Measurements from ENCODE around the gene SMARCE1. TPM values are rescaled to one million over a fixed set of nuclear protein-coding genes. Genes with fewer than 3 reads are reported as not detected.

The SMARCE1 gene
- total RNA-seq, 2 experiments from 2014 or later, result 110 to 117 TPM

GRCh38 chr17:40666331-40666730 is 18.7 kb upstream of the SMARCE1 start:
- H3K9me3 Mint-ChIP-seq, result no peaks in the 10 kb centered on the region
- POLR2A ChIA-PET, result no interaction called here
- CTCF ChIA-PET, result interaction anchor here (1.1 to 1.3 kb wide), 3 partner anchors 20 to 47 kb away, joined by 3 to 4 read pairs (median 3); no protein-coding TSS in a partner anchor
- no peaks in the 10 kb centered on the region for H3K36me3 Mint-ChIP-seq (ENCODE audit: low read depth)
- no peak for DNase-seq
- peaks cover 41% of the 10 kb centered on the region for H3K27me3 Mint-ChIP-seq
- peaks cover 5% of the 10 kb centered on the region for H3K4me1 Mint-ChIP-seq
- H3K27ac Mint-ChIP-seq, result no peak overlapping the region
- H3K4me3 Mint-ChIP-seq, result no peak overlapping the region

DNA sequence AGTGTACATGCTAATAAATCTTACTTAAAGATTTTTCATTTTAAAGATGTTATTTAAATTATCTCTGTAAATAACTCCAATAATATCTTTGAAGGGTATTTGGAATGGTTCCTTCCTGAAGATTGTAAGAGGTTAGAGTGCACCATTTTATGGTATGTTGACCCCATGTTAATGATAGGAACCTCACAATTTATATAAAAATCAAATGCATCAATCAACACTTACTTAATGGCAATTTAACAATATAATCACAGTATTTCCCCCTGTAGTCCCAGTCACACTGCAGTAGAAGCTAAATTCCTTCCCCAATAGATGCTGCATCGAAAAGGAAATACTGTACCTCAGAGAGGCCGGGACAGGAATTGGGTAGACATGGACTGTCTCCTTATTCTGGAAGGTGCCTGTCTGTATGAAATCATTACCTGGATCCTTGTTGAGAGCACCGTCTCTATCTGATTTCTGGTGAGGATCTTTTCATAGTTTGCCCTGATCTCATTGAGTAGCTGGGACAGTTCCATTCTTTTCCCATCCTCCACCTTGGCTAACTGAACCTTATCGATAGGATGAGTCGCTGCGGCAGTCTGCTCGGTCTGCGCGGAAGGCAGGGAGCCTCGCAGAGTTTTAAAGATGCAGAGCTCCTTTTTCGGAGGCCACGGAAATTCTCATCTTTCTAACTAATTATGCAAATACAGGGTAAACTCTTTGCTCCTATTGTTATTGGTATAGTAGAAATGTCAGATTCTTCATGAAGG is 17.1 kb upstream of the SMARCE1 start, which contains the start of gene KRT222:
Gene KRT222 (minus strand): TSS at position 596 of the 752 bp plus-strand sequence. CDS start 78 bp downstream, at position 518.
- CTCF ChIA-PET, result no interaction called here
- H3K36me3 Mint-ChIP-seq (ENCODE audit: low read depth), result no peaks in the 10 kb centered on the region
- no peak within 1 kb of the TSS for H3K27ac Mint-ChIP-seq
- POLR2A ChIA-PET, result no interaction called here
- H3K27me3 Mint-ChIP-seq, result peaks cover 40% of the 10 kb centered on the region
- peaks cover 8% of the 10 kb centered on the region for H3K4me1 Mint-ChIP-seq
- H3K9me3 Mint-ChIP-seq, result no peaks in the 10 kb centered on the region
- DNase-seq, result no peak
- H3K4me3 Mint-ChIP-seq, result no peak within 1 kb of the TSS

GRCh38 chr17:40663252-40663651 is 15.6 kb upstream of the SMARCE1 start:
- H3K27ac Mint-ChIP-seq, result no peak overlapping the region
- DNase-seq, result no peak
- no peak overlapping the region for H3K4me3 Mint-ChIP-seq
- peaks cover 45% of the 10 kb centered on the region for H3K27me3 Mint-ChIP-seq
- CTCF ChIA-PET, result no interaction called here
- H3K36me3 Mint-ChIP-seq (ENCODE audit: low read depth), result peaks cover 3% of the 10 kb centered on the region
- peaks cover 3% of the 10 kb centered on the region for H3K9me3 Mint-ChIP-seq
- H3K4me1 Mint-ChIP-seq, result peaks cover 13% of the 10 kb centered on the region
- POLR2A ChIA-PET, result no interaction called here

GRCh38 chr17:40659911-40660310 is 12.3 kb upstream of the SMARCE1 start:
- Mint-ChIP-seq H3K27ac (no peak overlapping the region), H3K4me3 (no peak overlapping the region), H3K36me3 (ENCODE audit: low read depth) (peaks cover 3% of the 10 kb centered on the region), H3K9me3 (peaks cover 3% of the 10 kb centered on the region), H3K4me1 (peaks cover 10% of the 10 kb centered on the region), H3K27me3 (peaks cover 40% of the 10 kb centered on the region)
- DNase-seq, result peak; percentile 21
- ChIA-PET CTCF (interaction anchor here (0.7 to 1.2 kb wide), 2 partner anchors 9 to 45 kb away, joined by 3 to 4 read pairs; no protein-coding TSS in a partner anchor), POLR2A (interaction anchor here (0.6 to 0.9 kb wide), 2 partner anchors 159 to 197 kb away, joined by 3 read pairs; no protein-coding TSS in a partner anchor)

DNA sequence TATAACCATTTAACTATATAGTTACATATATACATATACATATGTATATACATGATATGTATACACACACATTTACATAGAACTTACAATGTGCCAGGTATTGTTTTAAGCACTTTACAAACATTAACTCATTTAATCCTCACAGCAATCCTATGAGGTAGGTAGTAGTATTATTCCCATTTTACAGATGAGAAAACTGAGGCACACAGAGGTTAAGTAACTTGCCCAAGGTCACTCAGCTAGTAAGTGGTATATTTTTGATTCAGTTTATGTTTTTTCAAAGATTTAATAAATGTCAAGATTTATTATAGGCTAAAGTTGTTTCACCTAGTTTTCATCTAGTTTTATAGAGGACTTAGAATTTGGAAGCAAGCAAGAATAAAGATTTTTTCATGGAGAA is 10.8 kb upstream of the SMARCE1 start:
- no peak overlapping the region for H3K4me3 Mint-ChIP-seq
- peaks cover 34% of the 10 kb centered on the region for H3K27me3 Mint-ChIP-seq
- ChIA-PET CTCF (no interaction called here), POLR2A (no interaction called here)
- peaks cover 8% of the 10 kb centered on the region for H3K4me1 Mint-ChIP-seq
- no peak for DNase-seq
- peaks cover 3% of the 10 kb centered on the region for H3K36me3 Mint-ChIP-seq (ENCODE audit: low read depth)
- no peak overlapping the region for H3K27ac Mint-ChIP-seq
- H3K9me3 Mint-ChIP-seq, result peaks cover 3% of the 10 kb centered on the region

DNA sequence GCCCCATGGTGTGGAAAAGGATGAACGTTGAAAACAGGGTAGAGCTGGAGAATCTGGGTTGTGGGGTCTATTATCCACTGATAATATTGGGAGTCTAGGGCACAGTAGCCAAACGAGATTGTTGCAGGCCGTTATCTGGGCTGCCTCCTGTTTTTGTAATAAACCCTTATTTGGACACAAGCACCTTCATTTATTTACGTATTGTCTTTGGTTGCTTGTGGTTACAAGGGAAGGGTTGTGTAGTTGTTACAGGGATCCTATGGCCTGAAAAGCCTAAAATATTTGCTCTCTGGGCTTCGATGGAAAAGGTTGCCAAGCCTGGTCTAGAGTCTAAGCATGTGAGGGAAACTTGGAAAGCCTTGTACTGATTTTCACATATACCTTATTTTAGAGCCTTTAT is 4.3 kb upstream of the SMARCE1 start:
- DNase-seq, result no peak
- Mint-ChIP-seq H3K36me3 (ENCODE audit: low read depth) (peaks cover 3% of the 10 kb centered on the region), H3K4me1 (peaks cover 9% of the 10 kb centered on the region), H3K27ac (no peak overlapping the region), H3K27me3 (peaks cover 6% of the 10 kb centered on the region), H3K4me3 (no peak overlapping the region), H3K9me3 (no peaks in the 10 kb centered on the region)
- POLR2A ChIA-PET, result no interaction called here
- CTCF ChIA-PET, result no interaction called here

DNA sequence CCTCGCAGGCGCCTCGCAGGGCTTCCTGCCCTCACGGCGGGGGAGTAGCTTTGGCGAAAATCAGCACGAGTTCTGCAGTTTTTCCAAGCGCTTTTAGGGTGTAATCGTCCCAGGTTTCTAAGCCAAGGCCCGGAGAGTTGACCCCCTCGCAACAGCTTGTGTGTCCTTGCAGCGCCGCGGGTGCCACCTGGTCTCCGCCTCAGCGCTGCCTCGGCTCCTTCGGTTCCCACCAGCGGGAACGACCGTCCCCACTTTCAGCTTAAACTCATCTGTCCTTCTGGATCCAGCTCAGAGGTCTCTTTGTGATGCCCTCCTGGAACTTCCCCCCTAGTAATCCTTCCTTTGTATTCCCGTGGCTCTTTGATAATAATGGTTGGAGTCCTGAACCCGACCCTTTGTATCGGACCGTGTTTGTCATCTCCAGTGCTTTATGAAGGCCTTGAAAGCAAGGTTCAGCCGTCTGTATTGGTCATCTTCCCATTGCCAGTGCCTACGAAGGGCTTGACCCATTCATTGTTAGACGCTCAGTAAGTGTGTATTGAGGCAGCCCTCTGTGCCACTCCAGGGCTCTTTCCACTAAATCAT is 858 bp upstream of the SMARCE1 start:
- H3K4me1 Mint-ChIP-seq, result peaks cover 40% of the 10 kb centered on the region
- CTCF ChIA-PET, result interaction anchor here (1.0 to 2.6 kb wide), 5 partner anchors 19 to 1017 kb away, joined by 3 to 7 read pairs (median 3); no protein-coding TSS in a partner anchor
- H3K36me3 Mint-ChIP-seq (ENCODE audit: low read depth), result peaks cover 22% of the 10 kb centered on the region
- peak overlapping the region; percentile 95 for H3K4me3 Mint-ChIP-seq
- H3K9me3 Mint-ChIP-seq, result no peaks in the 10 kb centered on the region
- DNase-seq, result no peak
- peak overlapping the region; percentile 99 for H3K27ac Mint-ChIP-seq
- POLR2A ChIA-PET, result interaction anchor here (1.2 kb wide), 1 partner anchor 29 kb away, joined by 4 read pairs; no protein-coding TSS in a partner anchor
- H3K27me3 Mint-ChIP-seq, result no peaks in the 10 kb centered on the region

GRCh38 chr17:40646791-40647623 is 611 bp downstream of the SMARCE1 start:
- ChIA-PET POLR2A (interaction anchor here (0.6 to 1.0 kb wide), 6 partner anchors 25 to 1042 kb away, joined by 3 to 8 read pairs (median 4); no protein-coding TSS in a partner anchor), CTCF (interaction anchor here (0.6 to 2.6 kb wide), 10 partner anchors 12 to 274 kb away, joined by 3 to 7 read pairs (median 4); no protein-coding TSS in a partner anchor)
- H3K4me3 Mint-ChIP-seq, result peak overlapping the region; percentile 95
- H3K4me1 Mint-ChIP-seq, result peaks cover 52% of the 10 kb centered on the region
- H3K27ac Mint-ChIP-seq, result peak overlapping the region; percentile 99
- peak; percentile 53 for DNase-seq
- H3K27me3 Mint-ChIP-seq, result no peaks in the 10 kb centered on the region
- peaks cover 33% of the 10 kb centered on the region for H3K36me3 Mint-ChIP-seq (ENCODE audit: low read depth)
- no peaks in the 10 kb centered on the region for H3K9me3 Mint-ChIP-seq

DNA sequence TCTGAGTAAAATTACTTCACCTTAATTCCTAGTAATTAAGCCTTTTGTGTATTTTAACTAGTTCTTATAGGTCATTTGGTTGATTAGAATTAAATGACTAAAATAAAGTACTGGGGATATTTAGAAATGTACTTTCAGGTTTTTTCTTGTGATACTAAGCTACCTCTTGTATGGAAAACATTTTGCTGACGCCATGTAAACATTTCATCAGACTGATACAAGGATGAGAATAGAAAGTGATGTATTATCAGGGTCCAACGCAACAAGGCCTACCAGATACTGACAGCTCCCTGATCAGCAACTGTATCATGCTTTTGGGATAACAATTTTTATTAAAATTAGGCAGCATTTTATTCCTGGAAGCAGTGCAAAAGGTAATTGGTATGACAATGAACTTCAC is 1.7 kb downstream of the SMARCE1 start:
- Mint-ChIP-seq H3K4me1 (peaks cover 56% of the 10 kb centered on the region), H3K27ac (no peak overlapping the region), H3K27me3 (no peaks in the 10 kb centered on the region), H3K36me3 (ENCODE audit: low read depth) (peaks cover 39% of the 10 kb centered on the region), H3K4me3 (peak overlapping the region; percentile 95), H3K9me3 (no peaks in the 10 kb centered on the region)
- CTCF ChIA-PET, result interaction anchor here (1.0 to 2.6 kb wide), 7 partner anchors 11 to 213 kb away, joined by 3 to 7 read pairs (median 5); no protein-coding TSS in a partner anchor
- POLR2A ChIA-PET, result interaction anchor here (0.6 kb wide), 1 partner anchor 20 kb away, joined by 6 read pairs; no protein-coding TSS in a partner anchor
- no peak for DNase-seq

DNA sequence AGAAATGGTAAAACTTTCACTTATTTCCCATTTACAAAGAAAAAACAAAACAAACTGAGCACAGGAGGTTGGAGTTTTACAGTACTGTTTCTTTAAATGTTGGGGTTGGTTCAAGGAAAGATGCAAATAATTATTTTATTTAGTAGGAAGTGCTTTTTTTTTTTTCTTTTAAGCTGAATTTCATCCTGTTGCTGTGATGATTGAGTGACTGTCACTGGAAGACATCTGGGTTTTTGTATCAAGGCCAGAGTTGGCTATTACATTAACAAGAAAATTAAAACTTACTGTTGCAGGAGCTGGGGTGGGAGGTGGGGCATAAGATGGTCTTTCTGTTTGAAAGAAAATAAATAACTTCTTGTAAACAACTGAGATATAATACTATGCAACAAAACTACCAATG is 2.3 kb downstream of the SMARCE1 start:
- DNase-seq, result no peak
- Mint-ChIP-seq H3K27me3 (no peaks in the 10 kb centered on the region), H3K4me3 (peak overlapping the region; percentile 42), H3K9me3 (no peaks in the 10 kb centered on the region), H3K27ac (peak overlapping the region; percentile 6), H3K4me1 (peaks cover 60% of the 10 kb centered on the region), H3K36me3 (ENCODE audit: low read depth) (peaks cover 44% of the 10 kb centered on the region)
- ChIA-PET POLR2A (no interaction called here), CTCF (interaction anchor here (0.9 to 2.0 kb wide), 3 partner anchors 10 to 12 kb away, joined by 3 to 5 read pairs (median 5); no protein-coding TSS in a partner anchor)

DNA sequence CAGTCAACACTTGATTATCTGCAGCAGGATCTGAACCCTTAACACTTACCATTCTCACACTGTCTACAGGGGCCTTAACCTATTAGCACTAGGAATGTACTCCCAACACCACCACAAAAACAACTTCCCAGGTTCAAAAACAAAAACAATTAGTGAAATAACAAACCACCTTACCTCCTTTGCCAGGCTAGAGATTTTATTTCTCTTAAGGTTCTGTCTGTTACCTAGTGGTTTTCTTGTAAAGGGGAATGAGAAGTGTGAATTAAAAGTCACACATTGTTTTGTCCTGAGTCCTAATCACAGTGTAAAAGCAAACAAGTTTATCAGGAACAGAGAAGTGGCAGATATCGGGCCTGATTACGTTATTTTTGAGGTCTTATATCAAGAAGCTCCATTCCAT is 9.7 kb downstream of the SMARCE1 start:
- H3K27ac Mint-ChIP-seq, result no peak overlapping the region
- H3K36me3 Mint-ChIP-seq (ENCODE audit: low read depth), result peaks cover 65% of the 10 kb centered on the region
- POLR2A ChIA-PET, result no interaction called here

DNA sequence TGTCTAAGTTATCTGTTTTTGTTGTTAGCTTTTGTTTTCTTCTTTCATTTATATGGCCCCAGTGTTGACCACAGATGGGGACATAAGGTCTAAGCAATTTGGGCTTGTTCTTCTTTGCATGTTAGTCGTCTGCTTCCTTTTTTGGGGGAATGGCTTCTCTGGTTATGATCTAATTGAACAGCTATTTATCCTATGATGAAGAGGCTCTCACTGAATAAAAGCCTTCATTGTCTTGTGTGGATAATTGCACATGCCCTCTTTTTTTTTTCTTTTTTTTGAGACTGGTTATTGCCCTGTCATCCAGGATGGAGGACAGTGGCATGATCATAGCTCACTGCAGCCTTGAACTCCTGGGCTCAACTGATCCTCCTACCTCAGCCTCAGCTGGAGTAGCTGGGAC is 13.7 kb downstream of the SMARCE1 start:
- ChIA-PET CTCF (interaction anchor here (0.6 to 1.7 kb wide), 8 partner anchors 11 to 915 kb away, joined by 3 to 7 read pairs (median 4); no protein-coding TSS in a partner anchor), POLR2A (no interaction called here)
- Mint-ChIP-seq H3K4me1 (peaks cover 7% of the 10 kb centered on the region), H3K9me3 (no peaks in the 10 kb centered on the region), H3K27ac (peak overlapping the region; percentile 60), H3K4me3 (no peak overlapping the region), H3K36me3 (ENCODE audit: low read depth) (peaks cover 71% of the 10 kb centered on the region), H3K27me3 (no peaks in the 10 kb centered on the region)
- no peak for DNase-seq

More for the DNA sequence above, 9.7 kb downstream of the SMARCE1 start:
- H3K4me1 Mint-ChIP-seq, result peaks cover 28% of the 10 kb centered on the region
- CTCF ChIA-PET, result interaction anchor here (1.0 kb wide), 1 partner anchor 18 kb away, joined by 3 read pairs; no protein-coding TSS in a partner anchor
- H3K27me3 Mint-ChIP-seq, result no peaks in the 10 kb centered on the region
- no peak overlapping the region for H3K4me3 Mint-ChIP-seq
- no peaks in the 10 kb centered on the region for H3K9me3 Mint-ChIP-seq
- no peak for DNase-seq
